ENCODE measurements around the gene WDR17. TPM values are rescaled to one million over a fixed set of nuclear protein-coding genes. Genes with fewer than 3 reads are reported as not detected.

The WDR17 gene
- under 0.01 and 3.5 TPM in 2 replicates for total RNA-seq

DNA sequence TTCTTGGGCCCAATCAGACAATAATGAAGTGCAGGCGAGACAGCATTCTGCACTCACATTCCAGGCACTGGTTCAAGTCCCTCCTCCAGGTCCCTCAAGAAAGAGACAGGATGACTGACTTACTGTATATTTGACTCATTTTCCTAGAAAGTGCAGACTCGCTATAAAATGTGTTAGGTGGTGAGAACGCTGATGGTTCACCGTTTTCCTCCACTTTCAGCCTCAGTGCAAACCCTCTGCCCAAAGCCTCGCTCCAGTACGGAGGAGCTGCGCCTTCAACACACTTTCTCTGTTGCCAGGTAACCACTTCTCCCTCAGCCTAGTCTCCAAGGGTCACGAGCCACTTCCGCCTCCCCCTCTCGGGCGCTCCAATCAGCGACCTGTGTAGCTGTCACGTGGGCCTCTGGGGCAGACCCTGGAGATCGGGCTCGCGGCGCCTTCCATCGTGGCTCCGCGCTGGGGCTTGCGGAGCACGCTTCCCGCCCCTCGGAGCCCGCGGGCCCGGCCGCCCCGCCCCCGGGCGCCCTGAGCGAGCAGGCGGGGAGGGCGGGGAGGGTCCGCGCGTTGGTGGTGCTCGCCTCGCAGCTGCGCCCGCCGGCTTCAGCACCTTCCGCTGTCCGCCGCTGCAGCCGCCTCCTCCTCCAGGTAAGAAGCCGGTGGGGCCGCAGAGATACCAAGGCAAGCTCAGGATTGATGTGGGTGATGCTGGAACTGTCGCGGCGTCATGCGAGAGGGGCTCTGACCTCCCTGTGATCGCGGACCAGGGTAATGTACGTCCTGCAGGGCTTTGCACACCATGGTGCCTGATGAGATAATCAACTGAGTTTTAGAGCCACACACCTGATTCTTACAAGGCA is at the start of gene WDR17:
WDR17 (plus strand) TSS at position 407 of the 857 bp plus-strand sequence. CDS start 45,740 bp downstream, outside the sequence.

DNA sequence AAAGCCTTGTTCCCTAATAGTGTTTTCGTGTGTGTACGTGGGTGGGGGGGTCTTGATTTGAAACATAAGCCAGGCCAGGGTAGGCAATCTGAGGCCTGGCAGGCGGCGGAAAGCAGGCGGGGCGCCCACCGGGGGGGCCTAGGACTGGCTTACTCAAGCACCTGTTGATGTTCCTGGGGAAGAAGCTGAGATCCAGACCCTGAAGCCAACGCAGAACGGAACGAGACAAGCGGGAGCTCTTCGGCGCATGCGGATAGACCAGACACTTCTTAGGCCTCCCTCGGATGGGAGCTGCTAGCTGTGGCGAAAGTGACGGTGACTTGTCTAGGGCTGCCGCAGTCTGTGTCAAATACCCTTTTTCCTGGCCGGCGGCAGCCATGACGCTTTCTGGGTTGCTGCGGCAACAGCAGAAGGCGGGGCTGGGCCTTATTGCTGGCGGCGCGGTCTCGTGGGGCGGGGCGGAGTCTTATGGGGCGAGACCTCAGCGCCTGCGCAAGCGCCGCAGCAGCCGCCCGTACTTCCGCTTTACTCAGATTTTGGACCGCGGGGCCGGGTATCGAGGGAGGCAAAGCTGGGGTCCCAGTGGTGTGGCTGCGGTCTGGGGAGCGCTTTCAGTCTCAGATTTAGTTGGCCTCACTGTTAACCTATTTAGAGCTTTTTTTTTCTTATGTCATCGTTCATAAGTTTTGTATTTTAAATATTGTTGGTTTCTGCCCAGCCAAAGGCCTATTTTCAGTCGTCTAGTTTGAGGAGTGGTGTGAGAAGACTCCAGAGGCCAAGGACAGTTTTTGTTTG is 129.7 kb downstream of the WDR17 start, which contains the start of gene SPATA4:
SPATA4 (minus strand) TSS at position 402 of the 795 bp plus-strand sequence; CDS start at position 379, 23 bp downstream.

Other genes with a start within 250 kb of the WDR17 start
- gene SPATA4, start 129.7 kb downstream of the WDR17 start, total RNA-seq: under 0.01 and 0.14 TPM in 2 replicates
- 0.07 TPM in 1 of 2 replicates, not detected in the other for gene ASB5, start 203.4 kb downstream of the WDR17 start, total RNA-seq